Measurements from ENCODE around the gene TACC2.

DNA sequence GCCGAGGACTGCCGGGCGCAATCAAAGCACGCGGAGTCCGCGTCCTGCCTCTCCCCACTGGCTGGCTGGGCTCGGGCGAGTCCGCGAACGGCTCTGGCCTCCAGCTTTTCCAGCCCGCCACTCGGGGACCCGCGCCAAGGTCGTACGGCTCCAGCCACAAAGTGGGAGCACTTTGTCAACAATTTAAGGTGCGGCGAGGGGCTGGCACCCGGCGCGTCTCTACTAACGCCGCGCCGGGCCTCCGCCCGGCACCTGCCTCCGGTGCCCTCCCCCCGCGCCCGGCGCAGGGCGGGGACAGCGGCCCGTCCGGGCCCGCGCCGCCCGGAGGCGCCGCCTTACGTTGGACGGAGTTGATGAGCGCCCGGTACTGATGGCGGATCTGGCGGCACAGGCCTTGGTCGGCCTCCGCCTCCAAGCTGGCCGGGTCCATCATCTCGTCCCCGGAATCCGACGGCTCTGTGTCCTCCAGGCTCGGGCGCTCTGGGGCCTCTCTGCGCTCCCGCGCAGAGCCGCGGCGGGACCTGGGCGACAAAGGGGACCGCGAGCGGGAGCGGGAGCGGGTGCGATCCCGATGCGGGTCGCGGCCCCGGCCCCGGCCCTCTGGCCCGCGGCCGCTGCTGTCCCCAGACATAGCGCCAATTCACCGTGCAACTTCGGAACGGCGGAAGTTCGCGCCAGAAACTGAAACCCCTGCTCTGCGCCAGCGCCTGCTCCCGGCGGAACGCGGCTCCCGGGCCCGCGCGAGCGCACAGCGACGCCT, 14.2 kb upstream of the TACC2 start, which contains the start of gene NSMCE4A:
- TF ChIP-seq, protein P1, sequence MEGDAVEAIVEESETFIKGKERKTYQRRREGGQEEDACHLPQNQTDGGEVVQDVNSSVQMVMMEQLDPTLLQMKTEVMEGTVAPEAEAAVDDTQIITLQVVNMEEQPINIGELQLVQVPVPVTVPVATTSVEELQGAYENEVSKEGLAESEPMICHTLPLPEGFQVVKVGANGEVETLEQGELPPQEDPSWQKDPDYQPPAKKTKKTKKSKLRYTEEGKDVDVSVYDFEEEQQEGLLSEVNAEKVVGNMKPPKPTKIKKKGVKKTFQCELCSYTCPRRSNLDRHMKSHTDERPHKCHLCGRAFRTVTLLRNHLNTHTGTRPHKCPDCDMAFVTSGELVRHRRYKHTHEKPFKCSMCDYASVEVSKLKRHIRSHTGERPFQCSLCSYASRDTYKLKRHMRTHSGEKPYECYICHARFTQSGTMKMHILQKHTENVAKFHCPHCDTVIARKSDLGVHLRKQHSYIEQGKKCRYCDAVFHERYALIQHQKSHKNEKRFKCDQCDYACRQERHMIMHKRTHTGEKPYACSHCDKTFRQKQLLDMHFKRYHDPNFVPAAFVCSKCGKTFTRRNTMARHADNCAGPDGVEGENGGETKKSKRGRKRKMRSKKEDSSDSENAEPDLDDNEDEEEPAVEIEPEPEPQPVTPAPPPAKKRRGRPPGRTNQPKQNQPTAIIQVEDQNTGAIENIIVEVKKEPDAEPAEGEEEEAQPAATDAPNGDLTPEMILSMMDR (conservative IDR thresholded peaks at IDR 0.05), result no peak; the same call in 1 of the 2 replicates
- TF ChIP-seq EZH2 (IDR thresholded peaks at IDR 0.05; ENCODE audit: low read depth), result no peak
